Lung (tissue), 12 donors: ENCODE measurements around the gene SH3PXD2B. TPM values are rescaled to one million over a fixed set of nuclear protein-coding genes. Genes with fewer than 3 reads are reported as not detected.
"Not testable (repeated sequence)": the region's sequence is repeated elsewhere in the genome, so short reads cannot be mapped to it uniquely, and the experiment has no call there.

Experiments
- ATAC-seq: fragments of 200-7000 bp; cut with Tn5 transposase; one replicate; pipeline ENCODE4 v1.9.1; 2020; ENCODE audit warnings: moderate number of reproducible peaks; ENCODE audit not compliant: insufficient read depth, low FRiP score
- DNase-seq, 3 donors: peaks; one replicate each; pipeline ENCODE4 v3.0.0-alpha.2; 2013 to 2017
- H3K27ac ChIP-seq, 2 donors: one replicate each; pipeline ENCODE4 v1.5.1; 2013; ENCODE audit warnings: mild to moderate bottlenecking in 2 of 2, moderate library complexity in 2 of 2, control low read depth in 1 of 2, inconsistent platforms in 1 of 2, low read depth in 1 of 2, low read length in 1 of 2
- H3K27me3 ChIP-seq, 3 donors: one replicate each; pipeline ENCODE4 v1.5.1; 2013; ENCODE audit warnings: low read length in 2 of 3; ENCODE audit not compliant: control insufficient read depth in 3 of 3, insufficient read depth in 3 of 3
- H3K36me3 ChIP-seq, 4 donors: one replicate each; pipeline ENCODE4 v1.5.1; 2013; ENCODE audit warnings: low read length in 4 of 4, mild to moderate bottlenecking in 1 of 4, moderate library complexity in 1 of 4; ENCODE audit not compliant: control insufficient read depth in 4 of 4, insufficient read depth in 4 of 4
- H3K4me1 ChIP-seq, 5 donors: one replicate each; pipeline ENCODE4 v1.5.1; 2013; ENCODE audit warnings: low read length in 5 of 5, mild to moderate bottlenecking in 2 of 5, moderate library complexity in 1 of 5; ENCODE audit not compliant: control insufficient read depth in 5 of 5, insufficient read depth in 5 of 5
- H3K4me3 ChIP-seq: one replicate; pipeline ENCODE4 v1.5.1; 2013; ENCODE audit warnings: mild to moderate bottlenecking, control low read depth, moderate library complexity
- H3K9ac ChIP-seq, 2 donors: one replicate each; pipeline ENCODE4 v1.5.1; 2013; ENCODE audit warnings: low read length in 2 of 2, control low read depth in 1 of 2; ENCODE audit not compliant: insufficient read depth in 1 of 2
- H3K9me3 ChIP-seq, 4 donors: one replicate each; pipeline ENCODE4 v1.5.1; 2013; ENCODE audit warnings: low read length in 3 of 4, mild to moderate bottlenecking in 1 of 4, moderate library complexity in 1 of 4; ENCODE audit not compliant: control insufficient read depth in 4 of 4, insufficient read depth in 3 of 4
- CTCF ChIP-seq: IDR thresholded peaks from 2 replicates; pipeline ENCODE4 v1.5.1; 2012; ENCODE audit warnings: mild to moderate bottlenecking; ENCODE audit errors: control extremely low read depth, extremely low read depth
- WGBS, 2 donors: extraction: QIAGEN DNeasy Blood & Tissue Kit; methylation state at CpG; one replicate each; pipeline ENCODE4 v1.1.7; 2013; 5-methylcytosine and 5-hydroxymethylcytosine counted together
- polyA plus RNA-seq, 2 donors: library from polyadenylated mRNA; stranded (reverse); fragments of 200-250 nt; gene quantifications; one replicate each; pipeline ENCODE4 v1.2.1, GENCODE V29; 2013
- total RNA-seq, 2 donors: library from RNA; depleted of rRNA in 1 of 2; stranded (reverse); fragments of >200 nt in 1 of 2; gene quantifications; one replicate each; pipeline ENCODE4 v1.2.1, GENCODE V29; 2014 to 2021
- donor health status: control.
- donor health status: control.
- donor health status: Bipolar disorder and iron deficiency.
- donor health status: healthy.
- donor health status: DM: yes; HTN: yes; CAD: no.

SH3PXD2B gene
- total and polyA plus RNA-seq, 4 donors = 8.0 to 56.0 (median 21.4) TPM

GRCh38 chr5:172351240-172351778 is 103.0 kb downstream of the SH3PXD2B start:
- Histone ChIP-seq H3K9me3 (no peaks in the 10 kb centered on the region), H3K27ac (no peak overlapping the region), H3K9ac (no peak overlapping the region), H3K4me3 (no peak overlapping the region), H3K36me3 (peaks cover 0 to 45% (median 31%) of the 10 kb centered on the region in 4 donors), H3K27me3 (no peaks in the 10 kb centered on the region), H3K4me1 (peaks cover 0 to 7% (median 0%) of the 10 kb centered on the region in 5 donors)
- no peak for DNase-seq
- WGBS, 2 donors = 95 to 97% methylated on average over 3 of the region's 3 CpGs
- no peak for TF ChIP-seq CTCF
- ATAC-seq = no peak

GRCh38 chr5:172350212-172351181 is 103.8 kb downstream of the SH3PXD2B start:
- Histone ChIP-seq H3K27ac (no peak overlapping the region), H3K9ac (no peak overlapping the region), H3K4me3 (no peak overlapping the region), H3K9me3 (no peaks in the 10 kb centered on the region), H3K27me3 (no peaks in the 10 kb centered on the region), H3K36me3 (peaks cover 0 to 47% (median 33%) of the 10 kb centered on the region in 4 donors), H3K4me1 (peaks cover 0 to 7% (median 0%) of the 10 kb centered on the region in 5 donors)
- DNase-seq = no peak
- WGBS, 2 donors = 94 to 97% methylated on average over 26 of the region's 26 CpGs
- ATAC-seq = no peak
- TF ChIP-seq CTCF = no peak

- DNase-seq, H3K27me3 ChIP-seq, H3K9me3 ChIP-seq, H3K4me1 ChIP-seq, H3K9ac ChIP-seq, ATAC-seq, H3K4me3 ChIP-seq, H3K27ac ChIP-seq: not testable (repeated sequence)
- 89 to 92% methylated on average over 5 of the region's 5 CpGs for WGBS, 2 donors
- peaks cover 0 to 43% (median 28%) of the 10 kb centered on the region in 4 donors for H3K36me3 ChIP-seq
Measured at GRCh38 chr5:172348733-172349132, 105.6 kb downstream of the SH3PXD2B start.

- 90 to 95% methylated on average over 5 of the region's 5 CpGs for WGBS, 2 donors
- no peak overlapping the region for H3K4me3 ChIP-seq
- TF ChIP-seq CTCF = no peak
- H3K9ac ChIP-seq = no peak overlapping the region
- no peaks in the 10 kb centered on the region for H3K27me3 ChIP-seq
- no peak overlapping the region for H3K27ac ChIP-seq
- H3K4me1 ChIP-seq = no peaks in the 10 kb centered on the region
- no peaks in the 10 kb centered on the region for H3K9me3 ChIP-seq
- peaks cover 0 to 39% (median 24%) of the 10 kb centered on the region in 4 donors for H3K36me3 ChIP-seq
- DNase-seq (no peak), ATAC-seq (no peak)
Measured at GRCh38 chr5:172348084-172348483, 106.2 kb downstream of the SH3PXD2B start.
